Lower lobe of right lung (tissue), 2 donors: Measurements from ENCODE around the gene IMMP2L. TPM values are rescaled to one million over a fixed set of nuclear protein-coding genes. Genes with fewer than 3 reads are reported as not detected.

Experiments
- ATAC-seq, 2 donors: fragments of 200-7000 bp; cut with Tn5 transposase; one replicate each; pipeline ENCODE4 v1.9.1; 2020 to 2022; ENCODE audit warnings: mild to moderate bottlenecking in 2 of 2, moderate library complexity in 2 of 2
- DNase-seq: peaks from one replicate; pipeline ENCODE4 v3.0.0-alpha.2; 2020
- H3K27ac ChIP-seq: fragments of 200-600 bp; one replicate; pipeline ENCODE4 v1.8.0; 2022
- H3K27me3 ChIP-seq: fragments of 200-600 bp; one replicate; pipeline ENCODE4 v1.8.0; 2022; ENCODE audit warnings: low read depth
- H3K36me3 ChIP-seq: fragments of 200-600 bp; one replicate; pipeline ENCODE4 v1.8.0; 2022; ENCODE audit warnings: mild to moderate bottlenecking
- H3K4me1 ChIP-seq: fragments of 200-600 bp; one replicate; pipeline ENCODE4 v1.8.0; 2022
- H3K4me3 ChIP-seq: fragments of 200-600 bp; one replicate; pipeline ENCODE4 v1.8.0; 2022; ENCODE audit warnings: mild to moderate bottlenecking
- H3K9me3 ChIP-seq: fragments of 200-600 bp; one replicate; pipeline ENCODE4 v1.8.0; 2022
- CTCF ChIP-seq: fragments of 200-600 bp; IDR thresholded peaks from one replicate; pipeline ENCODE4 v1.8.0; 2022; ENCODE audit warnings: antibody characterized with exemption, mild to moderate bottlenecking
- intact Hi-C: fragments of 100-400 bp; cut with DNase I; formaldehyde crosslinking; loops from one replicate; pipeline ENCODE4 v1.11.0; 2022
- total RNA-seq: library from RNA; stranded (reverse); fragmentation: NEBNext Ultra II Directional; extraction: Animal tissue kit (Norgen Biotek cat#: 25700); gene quantifications from one replicate; pipeline ENCODE4 v1.2.1, GENCODE V29; 2021
- donor health status: DM: no; HTN: yes; CAD: no; lungs with severe emphysema.

IMMP2L gene
- total RNA-seq, 1 donor from 2014 or later = 14.7 TPM

GRCh38 chr7:111560773-111561653 lies 1.3 kb downstream of the IMMP2L start:
- no peak for DNase-seq
- H3K27ac ChIP-seq = peak overlapping the region; percentile 89

GRCh38 chr7:111558991-111559390 lies 3.3 kb downstream of the IMMP2L start:
- ATAC-seq (no peak), DNase-seq (no peak)
- Histone ChIP-seq H3K9me3 (no peaks in the 10 kb centered on the region), H3K4me1 (peaks cover 18% of the 10 kb centered on the region), H3K27ac (no peak overlapping the region), H3K4me3 (no peak overlapping the region), H3K27me3 (no peaks in the 10 kb centered on the region), H3K36me3 (peaks cover 19% of the 10 kb centered on the region)
- TF ChIP-seq CTCF = no peak
- intact Hi-C loops = no loop called here

More at GRCh38 chr7:111560773-111561653, 1.3 kb downstream of the IMMP2L start:
- H3K4me3 ChIP-seq = peak overlapping the region; percentile 84
- peak in 1 of 2 donors; percentile 11 for ATAC-seq
- intact Hi-C loops = no loop called here
- no peaks in the 10 kb centered on the region for H3K9me3 ChIP-seq
- TF ChIP-seq CTCF = no peak
- peaks cover 18% of the 10 kb centered on the region for H3K4me1 ChIP-seq
- H3K36me3 ChIP-seq = peaks cover 14% of the 10 kb centered on the region
- no peaks in the 10 kb centered on the region for H3K27me3 ChIP-seq

GRCh38 chr7:111556977-111557376 lies 5.3 kb downstream of the IMMP2L start:
- Histone ChIP-seq H3K4me3 (no peak overlapping the region), H3K36me3 (peaks cover 32% of the 10 kb centered on the region), H3K27me3 (no peaks in the 10 kb centered on the region), H3K4me1 (peaks cover 14% of the 10 kb centered on the region), H3K27ac (no peak overlapping the region), H3K9me3 (no peaks in the 10 kb centered on the region)
- DNase-seq (no peak), ATAC-seq (no peak)
- TF ChIP-seq CTCF = no peak
- intact Hi-C loops = no loop called here

- TF ChIP-seq CTCF = no peak
- intact Hi-C loops = no loop called here
- Histone ChIP-seq H3K36me3 (peaks cover 37% of the 10 kb centered on the region), H3K4me3 (no peak overlapping the region), H3K27ac (no peak overlapping the region), H3K4me1 (no peaks in the 10 kb centered on the region), H3K27me3 (no peaks in the 10 kb centered on the region), H3K9me3 (no peaks in the 10 kb centered on the region)
- DNase-seq (no peak), ATAC-seq (no peak)
These were observed 8.2 kb downstream of the IMMP2L start for GRCh38 chr7:111554086-111554485.

- no peaks in the 10 kb centered on the region for H3K36me3 ChIP-seq
- H3K4me1 ChIP-seq = no peaks in the 10 kb centered on the region
- ATAC-seq (peak in 1 of 2 donors; percentile 24), DNase-seq (no peak)
- intact Hi-C loops = no loop called here
- no peak overlapping the region for H3K4me3 ChIP-seq
- no peaks in the 10 kb centered on the region for H3K27me3 ChIP-seq
- H3K9me3 ChIP-seq = no peaks in the 10 kb centered on the region
- no peak for TF ChIP-seq CTCF
- no peak overlapping the region for H3K27ac ChIP-seq
These were observed 21.2 kb downstream of the IMMP2L start for GRCh38 chr7:111541067-111541466.
